Right hindlimb (tissue), 1 donor: ENCODE results near the gene ANXA3.
A peak's percentile ranks its signal among the peaks of the same experiment; 100 is the strongest.

ENCODE experiments used
- DNase-seq: peaks from one replicate; pipeline ENCODE4 v3.0.0-alpha.2; 2018

ANXA3 gene

DNA sequence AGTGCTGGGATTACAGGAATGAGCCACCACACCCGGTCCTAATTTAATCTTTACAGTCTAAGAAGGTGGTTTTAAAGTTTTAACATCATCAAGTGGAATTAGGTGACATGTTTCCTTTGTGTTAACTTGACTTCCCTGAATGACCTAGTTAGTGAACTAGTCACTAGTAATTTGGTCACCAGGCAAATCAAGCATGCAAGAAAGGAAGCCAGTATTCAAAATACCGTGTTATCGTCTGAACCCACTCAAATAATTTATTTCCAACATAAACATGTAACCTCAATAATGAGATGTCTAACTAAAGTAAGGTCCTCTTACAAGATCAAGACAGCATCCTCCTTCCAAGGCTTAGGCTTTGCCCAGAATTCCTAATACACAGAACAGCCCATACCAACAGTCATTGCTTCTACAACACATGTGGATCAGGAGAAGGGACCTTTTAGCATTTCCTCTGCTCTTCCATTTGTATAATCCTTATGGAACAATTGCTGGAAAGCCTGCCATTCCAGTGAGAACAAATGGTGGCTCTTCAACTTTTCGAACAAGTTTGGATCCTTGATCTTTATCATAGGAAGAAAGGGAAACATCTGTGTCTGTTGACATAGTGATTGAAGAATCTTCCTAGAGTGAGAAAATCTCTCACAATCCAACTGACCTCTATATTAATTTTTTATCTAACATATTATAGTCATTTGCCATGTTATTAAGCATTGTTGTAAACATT lies 97.2 kb downstream of the ANXA3 start:
- no peak for DNase-seq

DNA sequence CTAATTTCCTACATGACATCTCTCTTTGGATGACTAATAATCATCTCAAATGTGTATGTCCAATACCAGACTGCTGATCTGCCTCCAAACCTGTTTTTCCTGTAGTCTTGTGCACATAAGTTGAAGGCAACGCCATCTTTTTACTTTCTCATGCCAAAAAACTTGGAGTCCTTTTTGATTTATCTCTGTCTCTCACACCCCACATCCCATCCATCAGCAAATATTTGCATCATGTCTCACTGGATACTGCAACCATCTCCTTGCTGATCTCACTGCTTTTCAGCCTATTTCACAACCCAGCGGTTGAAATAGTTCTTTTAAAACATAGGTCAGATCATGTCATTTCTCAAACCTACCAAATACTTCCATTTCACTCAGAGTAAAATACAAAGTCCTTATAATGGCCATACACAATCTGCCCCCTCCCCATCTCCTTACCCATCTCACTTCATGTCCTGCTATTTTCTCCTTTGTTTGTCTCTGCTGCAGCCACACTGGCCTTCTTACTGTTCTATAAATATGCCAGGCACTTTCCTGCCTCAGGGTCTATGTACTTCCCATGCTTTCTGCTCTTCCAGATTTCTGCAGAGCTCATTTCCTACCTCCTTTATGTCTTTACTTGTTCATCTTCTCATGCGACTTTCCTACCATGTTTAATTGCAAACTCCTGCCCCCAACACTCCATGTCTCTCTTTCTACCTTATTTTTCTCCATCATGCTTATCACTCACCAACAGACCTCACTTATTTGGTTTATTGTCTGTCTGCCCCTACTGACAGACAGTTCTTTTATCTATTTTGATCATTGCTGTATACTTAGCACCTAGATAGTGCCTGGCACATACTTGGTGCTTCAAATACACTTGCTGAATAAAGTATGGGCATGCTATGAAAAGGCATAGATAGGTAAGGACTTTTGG lies 98.8 kb downstream of the ANXA3 start:
- DNase-seq: no peak

DNA sequence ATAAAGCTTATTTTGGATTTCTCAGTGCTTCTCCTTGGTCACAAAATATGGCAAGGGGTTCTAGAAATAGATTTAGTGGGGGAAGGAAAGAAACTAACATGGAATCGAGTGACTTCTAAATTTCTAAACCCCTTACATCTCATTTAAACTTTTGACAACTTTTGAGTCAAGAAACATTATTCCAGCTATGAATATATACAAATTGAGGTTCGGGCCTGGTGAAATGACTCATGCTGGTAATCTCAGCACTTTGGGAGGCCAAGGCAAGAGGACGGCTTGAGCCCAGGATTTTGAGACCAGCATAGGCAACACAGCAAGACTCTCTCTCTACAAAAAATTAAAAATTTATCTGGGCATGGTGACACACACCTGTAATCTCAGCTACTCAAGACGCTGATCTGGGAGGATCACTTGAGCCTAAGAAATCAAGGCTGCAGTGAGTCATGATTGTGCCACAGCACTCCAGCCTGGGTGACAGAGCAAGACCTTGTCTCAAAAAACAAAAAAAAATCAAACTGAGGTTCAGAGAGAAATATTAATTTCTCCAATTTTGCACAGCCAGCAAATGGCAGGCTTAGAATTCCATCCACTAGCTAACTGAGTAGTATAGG lies 99.8 kb downstream of the ANXA3 start:
- DNase-seq: no peak

DNA sequence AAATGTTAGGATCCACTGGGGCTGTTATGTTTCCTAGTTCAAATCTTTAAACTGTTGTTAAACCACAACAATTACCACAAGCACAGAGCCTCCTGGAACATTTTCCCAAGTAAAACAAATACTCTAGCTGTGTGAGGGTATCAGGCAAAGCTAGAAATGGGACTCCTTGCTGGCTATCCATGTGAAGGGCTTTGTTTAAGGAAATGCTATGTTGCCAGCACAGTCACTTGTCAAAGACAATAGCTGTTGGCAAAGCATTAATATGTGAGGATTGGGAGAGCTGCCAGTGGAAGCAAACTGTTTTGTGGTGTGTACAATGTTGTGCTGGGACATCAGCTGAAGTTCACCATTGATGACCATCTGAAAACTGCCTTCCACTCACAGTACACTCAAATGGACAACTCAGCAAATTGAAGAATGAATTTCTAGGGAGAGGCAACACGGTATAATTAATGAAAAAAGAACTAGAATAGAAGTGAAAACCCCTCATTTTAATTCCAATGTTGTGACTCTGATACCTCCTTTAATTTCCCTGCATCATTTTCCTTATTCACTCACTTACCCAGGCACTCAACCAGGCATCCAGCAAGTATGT lies 100.8 kb downstream of the ANXA3 start:
- DNase-seq: no peak

DNA sequence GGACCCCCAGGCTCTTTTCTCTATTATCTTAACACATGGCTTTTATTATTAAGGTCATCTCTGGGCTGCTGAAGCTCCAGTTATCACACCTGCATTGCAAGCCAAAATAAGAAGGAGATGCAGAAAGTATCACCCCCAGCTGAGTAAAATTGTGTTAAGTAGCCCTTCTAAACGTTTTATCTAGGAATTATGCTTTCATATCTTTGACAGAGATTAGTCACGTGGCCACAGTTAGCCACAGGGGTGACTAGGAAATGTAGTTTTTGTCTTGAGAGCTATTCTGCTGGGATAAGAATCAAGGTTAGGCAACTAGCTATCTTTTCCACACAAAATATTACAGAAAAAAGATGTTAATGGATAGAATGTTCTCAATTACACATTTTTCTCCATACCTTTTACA lies 102.1 kb downstream of the ANXA3 start:
- no peak for DNase-seq

DNA sequence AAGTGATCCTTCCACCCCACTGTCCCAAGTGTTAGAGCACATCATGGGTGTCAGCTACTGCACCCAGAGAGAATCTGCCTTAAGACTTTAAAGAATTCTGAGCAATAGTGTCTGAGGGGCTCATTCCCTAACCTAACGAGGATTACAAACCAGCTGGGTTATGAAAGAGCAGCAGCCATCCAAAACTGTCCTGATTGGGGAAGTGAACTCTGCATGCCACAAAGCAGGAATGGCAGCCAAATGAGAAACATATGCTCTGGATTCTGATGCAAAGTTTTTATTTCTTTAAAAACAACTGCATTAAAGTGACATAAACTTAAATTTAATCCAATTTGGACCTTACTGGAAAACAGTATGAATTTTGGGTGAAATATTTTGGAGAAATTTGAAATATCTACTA lies 103.2 kb downstream of the ANXA3 start:
- DNase-seq: peak; percentile 45

DNA sequence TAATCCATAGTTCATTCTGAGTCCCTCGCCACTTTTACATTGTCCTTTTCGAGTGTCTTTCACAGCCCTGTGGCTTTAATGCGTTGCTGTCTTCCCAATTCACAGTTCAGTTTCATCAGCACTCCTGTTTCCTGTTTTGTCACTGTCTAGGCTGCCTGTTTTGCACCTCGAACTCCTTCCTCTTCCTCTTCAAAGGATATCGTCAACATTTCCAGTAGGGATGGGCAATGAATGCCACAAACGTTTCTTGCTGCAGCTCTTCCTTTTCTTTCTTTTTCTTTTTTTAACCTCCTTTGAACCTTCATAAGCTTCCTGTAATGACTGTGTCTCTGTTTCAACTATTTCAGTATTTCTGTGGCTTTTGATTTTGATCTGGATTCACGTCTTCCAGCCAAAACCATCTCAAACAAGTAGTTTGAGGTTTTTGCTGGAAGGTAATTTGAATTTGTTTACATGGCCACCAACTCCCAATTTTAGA lies 105.4 kb downstream of the ANXA3 start:
- no peak for DNase-seq

DNA sequence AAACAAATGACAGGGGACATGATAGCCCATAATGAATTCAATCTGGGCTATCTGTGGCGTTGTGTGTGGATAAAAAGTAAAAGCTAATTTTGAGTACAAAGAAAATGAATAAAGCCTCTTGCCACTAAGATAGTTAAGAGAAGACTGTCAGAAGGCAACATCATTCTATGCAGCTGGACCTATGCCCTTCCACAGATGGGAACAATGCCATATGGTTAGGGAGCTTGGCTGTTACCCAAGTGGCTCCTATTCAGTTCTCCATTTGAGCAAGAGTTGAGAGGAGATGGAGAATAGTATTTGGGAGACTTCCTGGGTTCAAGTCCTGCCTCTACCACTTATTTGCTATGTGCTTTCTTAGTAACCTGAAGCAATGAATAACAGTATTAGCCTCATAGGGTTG lies 107.7 kb downstream of the ANXA3 start:
- DNase-seq: no peak

DNA sequence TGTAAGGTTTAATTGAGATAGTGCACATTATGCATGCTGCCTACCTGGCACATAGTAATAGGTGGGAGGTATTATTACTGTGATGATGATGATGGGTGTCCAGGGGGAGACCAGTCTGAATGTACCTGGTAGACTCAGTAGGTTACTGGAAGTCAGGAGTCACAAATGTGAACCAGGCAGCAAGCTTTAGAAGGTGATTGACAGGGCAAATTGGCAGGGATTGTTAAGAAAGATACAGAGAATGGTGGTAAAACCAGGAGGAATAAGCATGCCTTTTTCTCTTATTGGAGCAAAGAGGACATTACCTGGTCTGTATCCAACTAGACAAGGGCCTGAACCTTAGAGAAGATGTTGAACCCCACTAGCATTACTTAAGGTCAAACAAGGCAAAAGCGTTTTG lies 108.1 kb downstream of the ANXA3 start:
- no peak for DNase-seq
